ENCODE measurements around the gene SPSB4.

Gene SPSB4

DNA sequence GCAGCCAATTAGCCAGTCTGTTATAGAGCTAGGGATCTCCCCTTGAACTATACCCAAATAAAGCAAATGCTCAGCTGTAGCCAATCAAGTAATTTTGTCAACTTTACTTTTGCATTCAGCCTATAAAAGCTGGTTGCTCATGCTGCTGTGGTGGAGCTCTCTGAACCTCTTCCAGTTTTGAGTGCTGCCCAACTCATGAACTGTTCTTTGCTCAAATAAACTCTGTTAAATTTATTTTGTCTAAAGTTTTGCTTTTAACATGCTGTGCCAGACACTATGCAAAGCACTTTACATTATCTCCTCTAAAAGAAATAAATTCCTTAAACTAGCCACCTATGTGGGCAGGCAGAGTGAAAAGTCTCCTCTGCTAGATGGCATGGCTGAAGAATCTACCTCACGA, 128.8 kb downstream of the SPSB4 start:
- no peaks in the 10 kb centered on the region for H3K9me3 ChIP-seq (ENCODE audit: insufficient read depth, low read length)
- H3K27me3 ChIP-seq (ENCODE audit: low read length) = no peaks in the 10 kb centered on the region
- no peaks in the 10 kb centered on the region for H3F3A ChIP-seq (ENCODE audit: insufficient read depth)
- no peaks in the 10 kb centered on the region for H3K79me2 ChIP-seq (ENCODE audit: insufficient read depth, low read length)
- H4K20me1 ChIP-seq (ENCODE audit: low read depth, low read length) = no peaks in the 10 kb centered on the region
- no peak overlapping the region for H3K27ac ChIP-seq (ENCODE audit: low read depth, low read length)
- no peaks in the 10 kb centered on the region for H3K9me2 ChIP-seq (replicated peaks; ENCODE audit: insufficient read depth, low read length)
- no peak overlapping the region for H3K4me3 ChIP-seq (ENCODE audit: insufficient read depth, low read length, poor library complexity, severe bottlenecking)
- H3K36me3 ChIP-seq (ENCODE audit: low read length) = no peaks in the 10 kb centered on the region
- no peak overlapping the region for H3K9ac ChIP-seq (ENCODE audit: low read length)
- H2AFZ ChIP-seq (ENCODE audit: low read depth, low read length, severe bottlenecking) = no peak overlapping the region
- TF ChIP-seq EZH2phosphoT487 (conservative IDR thresholded peaks at IDR 0.05; ENCODE audit: low read length) = no peak
- TF ChIP-seq, protein P1, sequence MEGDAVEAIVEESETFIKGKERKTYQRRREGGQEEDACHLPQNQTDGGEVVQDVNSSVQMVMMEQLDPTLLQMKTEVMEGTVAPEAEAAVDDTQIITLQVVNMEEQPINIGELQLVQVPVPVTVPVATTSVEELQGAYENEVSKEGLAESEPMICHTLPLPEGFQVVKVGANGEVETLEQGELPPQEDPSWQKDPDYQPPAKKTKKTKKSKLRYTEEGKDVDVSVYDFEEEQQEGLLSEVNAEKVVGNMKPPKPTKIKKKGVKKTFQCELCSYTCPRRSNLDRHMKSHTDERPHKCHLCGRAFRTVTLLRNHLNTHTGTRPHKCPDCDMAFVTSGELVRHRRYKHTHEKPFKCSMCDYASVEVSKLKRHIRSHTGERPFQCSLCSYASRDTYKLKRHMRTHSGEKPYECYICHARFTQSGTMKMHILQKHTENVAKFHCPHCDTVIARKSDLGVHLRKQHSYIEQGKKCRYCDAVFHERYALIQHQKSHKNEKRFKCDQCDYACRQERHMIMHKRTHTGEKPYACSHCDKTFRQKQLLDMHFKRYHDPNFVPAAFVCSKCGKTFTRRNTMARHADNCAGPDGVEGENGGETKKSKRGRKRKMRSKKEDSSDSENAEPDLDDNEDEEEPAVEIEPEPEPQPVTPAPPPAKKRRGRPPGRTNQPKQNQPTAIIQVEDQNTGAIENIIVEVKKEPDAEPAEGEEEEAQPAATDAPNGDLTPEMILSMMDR (IDR thresholded peaks at IDR 0.05; ENCODE audit: insufficient read depth, low read length, poor library complexity, severe bottlenecking) = no peak
- no peak overlapping the region for H3K4me2 ChIP-seq (ENCODE audit: low read depth, low read length, poor library complexity, severe bottlenecking)

DNA sequence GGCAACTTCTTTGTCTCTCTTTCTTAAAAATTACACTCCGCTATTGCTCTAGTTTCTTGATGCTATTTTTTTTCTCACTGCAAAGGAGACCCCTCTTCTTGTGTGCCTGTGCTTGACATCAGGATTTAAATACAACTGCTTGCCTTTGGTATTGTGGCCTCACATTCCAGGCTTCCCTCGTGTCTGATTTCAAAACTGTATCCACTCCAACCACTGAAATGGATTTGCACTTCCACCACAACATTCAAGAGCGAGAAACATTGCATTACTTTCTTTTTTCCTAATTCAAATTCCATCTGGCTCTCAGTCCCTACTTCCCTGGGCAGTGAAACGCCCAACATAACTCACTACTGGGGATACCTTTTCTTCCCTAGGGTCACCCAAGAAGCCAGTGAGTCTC, 130.0 kb downstream of the SPSB4 start:
- Histone ChIP-seq H3K9me2 (replicated peaks; ENCODE audit: insufficient read depth, low read length) (no peaks in the 10 kb centered on the region), H3K27me3 (ENCODE audit: low read length) (no peaks in the 10 kb centered on the region), H3K4me2 (ENCODE audit: low read depth, low read length, poor library complexity, severe bottlenecking) (no peak overlapping the region), H3K9me3 (ENCODE audit: insufficient read depth, low read length) (no peaks in the 10 kb centered on the region), H3K4me3 (ENCODE audit: insufficient read depth, low read length, poor library complexity, severe bottlenecking) (no peak overlapping the region), H2AFZ (ENCODE audit: low read depth, low read length, severe bottlenecking) (no peak overlapping the region), H3K79me2 (ENCODE audit: insufficient read depth, low read length) (no peaks in the 10 kb centered on the region), H3K36me3 (ENCODE audit: low read length) (no peaks in the 10 kb centered on the region), H4K20me1 (ENCODE audit: low read depth, low read length) (no peaks in the 10 kb centered on the region), H3K9ac (ENCODE audit: low read length) (no peak overlapping the region), H3K27ac (ENCODE audit: low read depth, low read length) (no peak overlapping the region), H3F3A (ENCODE audit: insufficient read depth) (no peaks in the 10 kb centered on the region)
- no peak for TF ChIP-seq EZH2phosphoT487 (conservative IDR thresholded peaks at IDR 0.05; ENCODE audit: low read length)
- TF ChIP-seq, protein P1 (IDR thresholded peaks at IDR 0.05; ENCODE audit: insufficient read depth, low read length, poor library complexity, severe bottlenecking) = no peak

DNA sequence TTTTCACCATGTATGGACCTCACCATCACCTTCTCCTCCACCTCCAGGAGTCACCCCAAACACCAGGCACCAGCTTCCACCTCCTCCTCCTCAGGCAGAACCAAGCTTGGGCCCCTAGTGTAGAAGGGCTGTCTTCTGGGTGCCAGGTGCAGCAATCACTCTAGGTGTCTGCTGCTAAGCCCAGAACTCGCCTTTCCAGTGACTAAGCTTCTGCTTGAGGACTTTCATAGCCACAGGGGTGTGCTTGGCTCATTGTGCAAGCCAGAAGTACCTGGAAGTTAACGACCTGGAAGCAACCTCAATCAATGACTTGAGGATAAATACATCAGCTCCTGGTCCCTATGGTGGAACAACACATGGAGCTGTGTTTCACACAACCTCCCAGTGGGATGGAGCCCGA, 130.7 kb downstream of the SPSB4 start:
- TF ChIP-seq, protein P1 (IDR thresholded peaks at IDR 0.05; ENCODE audit: insufficient read depth, low read length, poor library complexity, severe bottlenecking) = no peak
- no peak for TF ChIP-seq EZH2phosphoT487 (conservative IDR thresholded peaks at IDR 0.05; ENCODE audit: low read length)
- Histone ChIP-seq H4K20me1 (ENCODE audit: low read depth, low read length) (no peaks in the 10 kb centered on the region), H3F3A (ENCODE audit: insufficient read depth) (no peaks in the 10 kb centered on the region), H3K27ac (ENCODE audit: low read depth, low read length) (no peak overlapping the region), H2AFZ (ENCODE audit: low read depth, low read length, severe bottlenecking) (no peak overlapping the region), H3K9ac (ENCODE audit: low read length) (no peak overlapping the region), H3K36me3 (ENCODE audit: low read length) (no peaks in the 10 kb centered on the region), H3K4me3 (ENCODE audit: insufficient read depth, low read length, poor library complexity, severe bottlenecking) (no peak overlapping the region), H3K9me2 (replicated peaks; ENCODE audit: insufficient read depth, low read length) (no peaks in the 10 kb centered on the region), H3K9me3 (ENCODE audit: insufficient read depth, low read length) (no peaks in the 10 kb centered on the region), H3K79me2 (ENCODE audit: insufficient read depth, low read length) (no peaks in the 10 kb centered on the region), H3K27me3 (ENCODE audit: low read length) (no peaks in the 10 kb centered on the region), H3K4me2 (ENCODE audit: low read depth, low read length, poor library complexity, severe bottlenecking) (no peak overlapping the region)
